ENCODE measurements around the gene TRPC5OS. TPM values are rescaled to one million over a fixed set of nuclear protein-coding genes. Genes with fewer than 3 reads are reported as not detected.

Gene TRPC5OS
- total RNA-seq, 1 donor from 2014 or later = not detected

DNA sequence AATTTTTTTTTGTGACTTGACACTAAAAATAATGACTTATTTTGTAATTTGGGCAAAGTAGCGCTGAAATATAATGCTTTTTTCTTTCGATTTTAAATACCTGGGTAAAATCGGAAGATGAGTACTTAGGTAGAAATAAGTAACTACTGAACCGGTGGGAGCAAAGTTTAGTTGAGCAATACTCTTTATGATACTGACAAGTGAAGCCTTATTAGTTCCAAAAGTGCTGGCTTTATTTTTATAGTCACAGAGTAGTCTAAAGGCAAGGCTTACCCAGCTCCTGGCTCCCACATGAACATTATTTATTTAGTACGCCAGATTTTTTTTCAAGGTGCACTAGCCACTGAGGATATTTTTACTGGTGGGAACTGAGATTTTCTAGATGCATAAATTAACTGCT, 14.4 kb upstream of the TRPC5OS start:
- Histone ChIP-seq H3K36me3 (ENCODE audit: control insufficient read depth in 3 of 3, insufficient read depth in 3 of 3, low read length in 3 of 3) (no peaks in the 10 kb centered on the region), H3K9me3 (ENCODE audit: control insufficient read depth in 3 of 3, low read length in 3 of 3) (no peaks in the 10 kb centered on the region), H3K27me3 (ENCODE audit: control insufficient read depth in 3 of 3, insufficient read depth in 3 of 3, low read length in 3 of 3) (peaks cover 0 to 6% (median 0%) of the 10 kb centered on the region in 3 donors), H3K9ac (ENCODE audit: low read depth in 1 of 3, low read length in 3 of 3) (no peak overlapping the region), H3K4me3 (ENCODE audit: low read length in 3 of 3) (no peak overlapping the region), H3K4me1 (ENCODE audit: control insufficient read depth in 3 of 3, insufficient read depth in 3 of 3, low read length in 3 of 3) (no peaks in the 10 kb centered on the region), H3K27ac (ENCODE audit: low read depth, low read length) (no peak overlapping the region)

DNA sequence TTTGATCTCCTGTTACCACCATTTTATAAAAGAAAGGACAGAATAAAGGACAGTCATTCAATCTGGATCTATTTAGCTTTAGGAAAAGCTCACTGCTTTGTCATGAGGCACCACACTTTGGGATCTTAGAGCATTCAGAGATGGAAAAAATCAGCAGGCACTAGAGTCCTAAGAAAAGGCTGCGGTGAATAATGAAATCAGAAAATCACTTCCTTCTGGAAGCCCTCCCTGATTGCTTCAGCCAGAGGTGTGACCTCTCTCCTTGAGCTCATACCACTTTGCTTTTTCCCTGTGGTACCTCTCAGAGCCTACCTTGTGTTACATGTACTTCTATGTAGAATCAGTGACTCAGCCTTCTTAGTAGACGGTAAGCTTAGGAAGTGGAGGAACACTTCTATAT, 8.7 kb upstream of the TRPC5OS start:
- H3K9me3 ChIP-seq (ENCODE audit: control insufficient read depth in 3 of 3, low read length in 3 of 3) = no peaks in the 10 kb centered on the region
- no peak overlapping the region for H3K4me3 ChIP-seq (ENCODE audit: low read length in 3 of 3)
- H3K27ac ChIP-seq (ENCODE audit: low read depth, low read length) = no peak overlapping the region
- H3K27me3 ChIP-seq (ENCODE audit: control insufficient read depth in 3 of 3, insufficient read depth in 3 of 3, low read length in 3 of 3) = no peaks in the 10 kb centered on the region
- H3K36me3 ChIP-seq (ENCODE audit: control insufficient read depth in 3 of 3, insufficient read depth in 3 of 3, low read length in 3 of 3) = no peaks in the 10 kb centered on the region
- no peaks in the 10 kb centered on the region for H3K4me1 ChIP-seq (ENCODE audit: control insufficient read depth in 3 of 3, insufficient read depth in 3 of 3, low read length in 3 of 3)
- no peak overlapping the region for H3K9ac ChIP-seq (ENCODE audit: low read depth in 1 of 3, low read length in 3 of 3)

DNA sequence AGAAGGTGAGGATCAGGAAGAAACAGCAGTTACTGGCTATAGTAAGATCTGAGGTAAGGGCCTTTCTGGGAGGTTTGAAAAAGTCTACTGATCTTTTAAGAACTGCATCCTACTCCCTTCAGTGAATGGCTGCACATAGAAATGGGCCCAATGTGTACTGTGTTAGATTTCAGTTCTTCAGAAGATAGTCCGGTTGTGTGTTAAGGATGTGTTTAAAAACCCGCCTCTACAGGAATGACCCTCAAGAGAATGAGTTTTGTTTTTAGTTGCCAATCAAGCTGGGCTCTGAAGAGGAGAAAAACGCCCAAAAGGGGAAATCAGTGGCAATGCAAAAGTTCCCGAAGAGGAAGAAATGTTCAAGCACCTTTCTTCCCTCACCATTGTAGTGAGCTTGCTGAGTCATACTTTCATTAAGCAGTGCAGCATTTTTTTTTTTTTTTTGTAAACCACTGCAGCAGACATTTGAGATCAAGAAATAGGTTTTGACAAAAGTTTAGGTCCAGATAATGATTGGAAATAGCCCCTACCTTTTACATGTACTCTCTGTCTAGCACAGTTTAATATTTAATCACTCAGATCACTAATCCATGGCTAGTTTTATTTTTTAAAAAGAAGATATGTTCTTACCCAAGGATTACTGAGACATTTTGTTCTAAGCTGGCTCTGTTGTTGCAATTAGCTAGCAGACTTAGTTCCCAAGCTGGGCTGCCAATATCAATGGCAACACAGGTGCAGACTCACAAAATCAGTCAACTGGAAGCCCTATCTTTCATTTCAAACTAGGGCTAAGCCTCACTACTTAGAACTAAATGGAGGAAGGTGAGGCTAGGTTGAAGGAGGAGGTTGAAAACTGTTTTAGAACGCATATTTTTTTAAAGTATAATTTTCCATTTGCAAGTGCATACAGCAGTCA, 7.0 kb upstream of the TRPC5OS start:
- H3K9ac ChIP-seq (ENCODE audit: low read depth in 1 of 3, low read length in 3 of 3) = no peak overlapping the region
- H3K4me3 ChIP-seq (ENCODE audit: low read length in 3 of 3) = no peak overlapping the region
- H3K27ac ChIP-seq (ENCODE audit: low read depth, low read length) = peak overlapping the region; percentile 13
- no peaks in the 10 kb centered on the region for H3K9me3 ChIP-seq (ENCODE audit: control insufficient read depth in 3 of 3, low read length in 3 of 3)
- no peaks in the 10 kb centered on the region for H3K36me3 ChIP-seq (ENCODE audit: control insufficient read depth in 3 of 3, insufficient read depth in 3 of 3, low read length in 3 of 3)
- no peaks in the 10 kb centered on the region for H3K4me1 ChIP-seq (ENCODE audit: control insufficient read depth in 3 of 3, insufficient read depth in 3 of 3, low read length in 3 of 3)
- peaks cover 0 to 3% (median 0%) of the 10 kb centered on the region in 3 donors for H3K27me3 ChIP-seq (ENCODE audit: control insufficient read depth in 3 of 3, insufficient read depth in 3 of 3, low read length in 3 of 3)

DNA sequence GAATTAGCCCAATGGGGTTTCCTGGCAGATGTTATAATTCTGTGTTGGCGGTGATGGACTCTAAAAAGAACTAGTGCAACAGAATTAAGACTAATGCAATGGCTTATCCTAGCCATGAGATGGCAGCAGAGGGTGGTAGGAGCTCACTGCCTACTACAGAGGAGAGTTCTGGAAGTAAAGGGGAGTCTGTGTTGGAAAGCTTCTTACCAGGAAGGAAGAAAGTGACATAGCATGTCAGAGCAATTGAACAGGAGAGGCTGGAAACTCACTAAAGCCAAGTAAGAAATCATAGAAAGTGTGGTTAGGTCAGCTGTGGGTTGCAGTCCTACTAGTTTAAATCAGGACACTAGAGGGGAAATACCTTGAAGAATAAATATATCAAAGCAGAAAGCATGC, 6.3 kb upstream of the TRPC5OS start:
- no peaks in the 10 kb centered on the region for H3K9me3 ChIP-seq (ENCODE audit: control insufficient read depth in 3 of 3, low read length in 3 of 3)
- H3K4me1 ChIP-seq (ENCODE audit: control insufficient read depth in 3 of 3, insufficient read depth in 3 of 3, low read length in 3 of 3) = no peaks in the 10 kb centered on the region
- H3K4me3 ChIP-seq (ENCODE audit: low read length in 3 of 3) = no peak overlapping the region
- H3K27me3 ChIP-seq (ENCODE audit: control insufficient read depth in 3 of 3, insufficient read depth in 3 of 3, low read length in 3 of 3) = peaks cover 0 to 3% (median 0%) of the 10 kb centered on the region in 3 donors
- no peak overlapping the region for H3K9ac ChIP-seq (ENCODE audit: low read depth in 1 of 3, low read length in 3 of 3)
- H3K27ac ChIP-seq (ENCODE audit: low read depth, low read length) = no peak overlapping the region
- H3K36me3 ChIP-seq (ENCODE audit: control insufficient read depth in 3 of 3, insufficient read depth in 3 of 3, low read length in 3 of 3) = no peaks in the 10 kb centered on the region

DNA sequence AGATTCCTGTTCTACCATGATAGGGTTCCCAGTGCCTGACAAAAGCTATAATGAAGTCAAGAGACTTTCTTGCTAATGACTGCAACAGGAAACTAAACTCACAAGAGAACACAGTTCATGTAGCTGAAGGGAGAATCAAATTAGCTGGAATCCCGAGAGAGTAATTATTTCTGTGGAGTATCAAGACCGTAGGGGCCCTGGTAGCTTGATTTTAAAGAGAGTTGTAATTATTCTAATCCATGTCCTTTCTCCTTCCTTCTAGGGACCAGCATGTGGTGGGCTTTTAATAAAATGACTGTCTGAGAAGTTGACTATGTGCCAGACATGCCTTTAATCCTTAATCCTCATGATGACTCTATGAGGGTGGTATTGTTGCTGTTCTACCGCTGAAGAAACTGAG, 1.7 kb upstream of the TRPC5OS start:
- Histone ChIP-seq H3K27ac (ENCODE audit: low read depth, low read length) (no peak overlapping the region), H3K9ac (ENCODE audit: low read depth in 1 of 3, low read length in 3 of 3) (no peak overlapping the region), H3K9me3 (ENCODE audit: control insufficient read depth in 3 of 3, low read length in 3 of 3) (no peaks in the 10 kb centered on the region), H3K4me3 (ENCODE audit: low read length in 3 of 3) (no peak overlapping the region), H3K4me1 (ENCODE audit: control insufficient read depth in 3 of 3, insufficient read depth in 3 of 3, low read length in 3 of 3) (no peaks in the 10 kb centered on the region), H3K36me3 (ENCODE audit: control insufficient read depth in 3 of 3, insufficient read depth in 3 of 3, low read length in 3 of 3) (no peaks in the 10 kb centered on the region), H3K27me3 (ENCODE audit: control insufficient read depth in 3 of 3, insufficient read depth in 3 of 3, low read length in 3 of 3) (peaks cover 0 to 3% (median 0%) of the 10 kb centered on the region in 3 donors)

DNA sequence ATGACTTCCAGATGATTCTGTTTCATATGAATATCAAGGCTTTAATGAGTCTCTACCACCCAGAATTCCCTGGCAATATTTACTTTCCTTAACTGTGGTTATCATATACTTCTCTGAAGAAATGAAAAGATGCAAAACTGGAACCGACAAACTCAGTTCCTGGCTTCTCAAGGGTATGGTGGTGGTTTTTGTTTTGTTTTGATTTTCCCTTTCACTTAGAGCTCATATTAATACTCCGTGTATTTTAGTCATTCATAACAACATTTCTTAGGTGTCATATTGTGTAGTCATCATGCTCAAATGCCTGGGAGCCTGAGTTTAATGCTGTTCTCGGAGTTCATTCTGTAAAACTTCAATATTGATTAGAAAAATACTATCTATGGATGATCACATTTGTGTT, 665 bp downstream of the TRPC5OS start:
- Histone ChIP-seq H3K9ac (ENCODE audit: low read depth in 1 of 3, low read length in 3 of 3) (no peak overlapping the region), H3K4me1 (ENCODE audit: control insufficient read depth in 3 of 3, insufficient read depth in 3 of 3, low read length in 3 of 3) (no peaks in the 10 kb centered on the region), H3K36me3 (ENCODE audit: control insufficient read depth in 3 of 3, insufficient read depth in 3 of 3, low read length in 3 of 3) (no peaks in the 10 kb centered on the region), H3K4me3 (ENCODE audit: low read length in 3 of 3) (no peak overlapping the region), H3K27me3 (ENCODE audit: control insufficient read depth in 3 of 3, insufficient read depth in 3 of 3, low read length in 3 of 3) (peaks cover 0 to 3% (median 0%) of the 10 kb centered on the region in 3 donors), H3K27ac (ENCODE audit: low read depth, low read length) (no peak overlapping the region), H3K9me3 (ENCODE audit: control insufficient read depth in 3 of 3, low read length in 3 of 3) (no peaks in the 10 kb centered on the region)

DNA sequence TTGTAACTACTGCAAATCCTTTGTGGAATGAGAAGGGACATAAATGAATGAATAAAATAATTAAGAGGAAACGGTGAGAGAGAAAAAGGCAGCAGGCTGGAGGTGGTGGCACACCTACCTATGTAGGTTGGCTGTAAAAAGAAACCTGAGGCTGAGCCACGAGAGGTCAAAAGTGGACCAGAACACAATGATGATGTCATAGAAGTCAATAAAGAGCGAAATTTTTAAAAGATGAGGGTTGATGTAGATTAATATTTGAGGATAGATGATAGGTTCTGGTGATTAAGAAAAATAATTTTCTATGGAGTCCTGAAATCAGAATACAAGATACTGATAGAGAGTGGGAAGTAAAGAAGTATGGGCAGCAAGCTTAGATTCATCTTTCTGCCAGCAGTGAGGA, 1.7 kb downstream of the TRPC5OS start:
- no peak overlapping the region for H3K4me3 ChIP-seq (ENCODE audit: low read length in 3 of 3)
- H3K36me3 ChIP-seq (ENCODE audit: control insufficient read depth in 3 of 3, insufficient read depth in 3 of 3, low read length in 3 of 3) = no peaks in the 10 kb centered on the region
- H3K4me1 ChIP-seq (ENCODE audit: control insufficient read depth in 3 of 3, insufficient read depth in 3 of 3, low read length in 3 of 3) = no peaks in the 10 kb centered on the region
- H3K27ac ChIP-seq (ENCODE audit: low read depth, low read length) = no peak overlapping the region
- H3K27me3 ChIP-seq (ENCODE audit: control insufficient read depth in 3 of 3, insufficient read depth in 3 of 3, low read length in 3 of 3) = peaks cover 0 to 3% (median 0%) of the 10 kb centered on the region in 3 donors
- H3K9me3 ChIP-seq (ENCODE audit: control insufficient read depth in 3 of 3, low read length in 3 of 3) = no peaks in the 10 kb centered on the region
- no peak overlapping the region for H3K9ac ChIP-seq (ENCODE audit: low read depth in 1 of 3, low read length in 3 of 3)

DNA sequence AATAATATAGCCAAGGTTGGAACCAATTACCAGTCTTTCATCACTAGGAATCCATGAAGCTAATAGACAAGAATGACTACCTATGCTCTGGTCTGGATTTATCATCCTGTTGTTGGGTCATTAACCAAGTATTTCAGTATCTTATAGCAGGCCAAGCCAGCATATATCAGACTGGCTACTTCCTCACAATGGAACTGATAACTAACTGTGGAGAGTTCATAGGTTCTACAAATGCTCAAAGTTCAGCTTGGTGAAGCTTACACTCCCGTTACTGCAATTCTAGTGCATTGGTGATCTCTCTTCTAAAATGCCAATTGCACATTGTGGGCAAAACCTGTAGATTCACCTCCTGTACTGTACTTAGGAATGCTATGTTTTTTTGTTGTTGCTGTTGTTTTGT, 4.8 kb downstream of the TRPC5OS start:
- H3K4me3 ChIP-seq (ENCODE audit: low read length in 3 of 3) = no peak overlapping the region
- H3K4me1 ChIP-seq (ENCODE audit: control insufficient read depth in 3 of 3, insufficient read depth in 3 of 3, low read length in 3 of 3) = no peaks in the 10 kb centered on the region
- no peaks in the 10 kb centered on the region for H3K9me3 ChIP-seq (ENCODE audit: control insufficient read depth in 3 of 3, low read length in 3 of 3)
- H3K36me3 ChIP-seq (ENCODE audit: control insufficient read depth in 3 of 3, insufficient read depth in 3 of 3, low read length in 3 of 3) = no peaks in the 10 kb centered on the region
- no peak overlapping the region for H3K9ac ChIP-seq (ENCODE audit: low read depth in 1 of 3, low read length in 3 of 3)
- no peaks in the 10 kb centered on the region for H3K27me3 ChIP-seq (ENCODE audit: control insufficient read depth in 3 of 3, insufficient read depth in 3 of 3, low read length in 3 of 3)
- no peak overlapping the region for H3K27ac ChIP-seq (ENCODE audit: low read depth, low read length)

DNA sequence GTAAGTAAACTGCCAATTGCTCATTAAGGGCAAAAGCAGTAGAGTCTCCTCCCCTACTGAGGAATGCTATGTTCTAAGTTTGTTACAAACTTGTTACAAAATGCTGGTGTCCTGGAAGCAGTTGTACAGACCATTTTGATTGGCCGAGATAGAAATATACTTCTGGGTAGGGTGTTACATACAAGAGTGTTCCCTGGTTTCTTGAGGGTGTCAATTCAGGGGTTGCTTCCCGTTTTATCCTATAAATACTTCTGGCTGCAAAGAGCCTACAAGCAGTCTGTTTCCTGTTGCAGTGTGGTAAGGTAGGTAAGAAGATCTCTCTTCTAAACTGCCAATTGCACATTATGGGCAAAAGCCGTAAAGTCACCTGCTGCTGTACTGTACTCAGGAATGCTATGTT, 5.7 kb downstream of the TRPC5OS start:
- no peak overlapping the region for H3K9ac ChIP-seq (ENCODE audit: low read depth in 1 of 3, low read length in 3 of 3)
- H3K4me3 ChIP-seq (ENCODE audit: low read length in 3 of 3) = no peak overlapping the region
- no peaks in the 10 kb centered on the region for H3K4me1 ChIP-seq (ENCODE audit: control insufficient read depth in 3 of 3, insufficient read depth in 3 of 3, low read length in 3 of 3)
- no peaks in the 10 kb centered on the region for H3K9me3 ChIP-seq (ENCODE audit: control insufficient read depth in 3 of 3, low read length in 3 of 3)
- H3K27me3 ChIP-seq (ENCODE audit: control insufficient read depth in 3 of 3, insufficient read depth in 3 of 3, low read length in 3 of 3) = no peaks in the 10 kb centered on the region
- H3K36me3 ChIP-seq (ENCODE audit: control insufficient read depth in 3 of 3, insufficient read depth in 3 of 3, low read length in 3 of 3) = no peaks in the 10 kb centered on the region
- no peak overlapping the region for H3K27ac ChIP-seq (ENCODE audit: low read depth, low read length)

DNA sequence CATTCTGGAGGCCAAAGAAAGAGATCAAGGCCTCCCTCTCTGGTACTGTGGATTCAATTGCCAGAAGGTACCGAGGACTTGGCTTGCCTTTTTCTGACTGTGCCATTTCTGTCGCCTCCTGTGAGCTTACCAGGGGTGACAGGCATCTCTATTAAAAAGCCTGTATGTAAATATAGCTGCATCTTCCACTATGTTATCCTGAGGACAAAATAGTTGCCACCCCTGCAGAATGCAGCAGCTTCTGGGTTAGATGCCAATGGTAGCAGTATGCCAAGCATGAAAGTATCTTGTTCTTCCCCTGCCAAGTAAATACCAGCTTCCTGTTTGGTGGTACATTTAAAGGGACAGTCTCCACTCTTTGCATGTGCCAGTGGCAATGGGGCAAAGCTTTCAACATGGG, 10.7 kb downstream of the TRPC5OS start:
- Histone ChIP-seq H3K4me3 (ENCODE audit: low read length in 3 of 3) (no peak overlapping the region), H3K9me3 (ENCODE audit: control insufficient read depth in 3 of 3, low read length in 3 of 3) (no peaks in the 10 kb centered on the region), H3K4me1 (ENCODE audit: control insufficient read depth in 3 of 3, insufficient read depth in 3 of 3, low read length in 3 of 3) (no peaks in the 10 kb centered on the region), H3K27me3 (ENCODE audit: control insufficient read depth in 3 of 3, insufficient read depth in 3 of 3, low read length in 3 of 3) (no peaks in the 10 kb centered on the region), H3K27ac (ENCODE audit: low read depth, low read length) (no peak overlapping the region), H3K36me3 (ENCODE audit: control insufficient read depth in 3 of 3, insufficient read depth in 3 of 3, low read length in 3 of 3) (no peaks in the 10 kb centered on the region), H3K9ac (ENCODE audit: low read depth in 1 of 3, low read length in 3 of 3) (no peak overlapping the region)
